K562 (cell line): Measurements from ENCODE around the gene DEPP1.

ENCODE experiments used
- BACH1 ChIP-seq: fragments of 200-800 bp; sonication (Bioruptor generic); IDR thresholded peaks from 2 replicates; pipeline ENCODE4 v1.6.1; 2016; ENCODE audit warnings: missing genetic modification characterization, missing compliant biosample characterization
- EP300 ChIP-seq: IDR thresholded peaks from 2 replicates; pipeline ENCODE4 v1.6.1; 2012; ENCODE audit warnings: low read length, improper control_type of control experiment
- FOS ChIP-seq: IDR thresholded peaks from 3 replicates; pipeline ENCODE4 v1.6.1; 2011; ENCODE audit not compliant: insufficient read length; ENCODE audit errors: extremely low read depth
- HCFC1 ChIP-seq: IDR thresholded peaks from 2 replicates; pipeline ENCODE4 v1.6.1; 2012; ENCODE audit warnings: low read depth, low read length, improper control_type of control experiment
- HDAC8 ChIP-seq: fragments of 450-650 bp; IDR thresholded peaks from 2 replicates; pipeline ENCODE4 v1.6.1; 2016; ENCODE audit warnings: mild to moderate bottlenecking, missing genetic modification characterization, moderate library complexity, missing compliant biosample characterization
- KAT7 ChIP-seq: sonication (generic); formaldehyde crosslinking; IDR thresholded peaks from 2 replicates; pipeline ENCODE4 v1.8.0; 2022; ENCODE audit warnings: missing genetic modification reagents, mild to moderate bottlenecking, borderline replicate concordance
- KDM1A ChIP-seq, 2 experiments: fragments of 450-650 bp; IDR thresholded peaks; 2 replicates each; pipeline ENCODE4 v1.6.1; 2016; ENCODE audit warnings: mild to moderate bottlenecking in 2 of 2
- RBBP5 ChIP-seq: fragments of 200-600 bp; sonication (generic); IDR thresholded peaks from 2 replicates; pipeline ENCODE4 v1.6.1; 2012; ENCODE audit warnings: borderline replicate concordance, mild to moderate bottlenecking, low read length, control low read depth, inconsistent platforms; ENCODE audit not compliant: insufficient read depth, poor library complexity, severe bottlenecking
- SMARCC2 ChIP-seq: fragments of 450-650 bp; IDR thresholded peaks from 2 replicates; pipeline ENCODE4 v1.6.1; 2017; ENCODE audit warnings: antibody characterized with exemption, moderate library complexity, mild to moderate bottlenecking, low read depth
- TFAM ChIP-seq: fragments of 250-450 bp; sonication (Bioruptor Pico); conservative IDR thresholded peaks from 2 replicates; pipeline ENCODE4 v1.5.0; 2021; ENCODE audit warnings: mild to moderate bottlenecking, moderate library complexity
- ZKSCAN1 ChIP-seq: fragments of 150-350 bp; IDR thresholded peaks from 2 replicates; pipeline ENCODE4 v1.6.1; 2016; ENCODE audit warnings: low read depth, low read length
- ZNF511 ChIP-seq: sonication (generic); formaldehyde crosslinking; IDR thresholded peaks from 2 replicates; pipeline ENCODE4 v1.8.0; 2022; ENCODE audit warnings: mild to moderate bottlenecking, missing genetic modification reagents
- ZNF592 ChIP-seq: fragments of 450-650 bp; IDR thresholded peaks from 2 replicates; pipeline ENCODE4 v1.6.1; 2017; ENCODE audit warnings: antibody characterized with exemption, mild to moderate bottlenecking
- TF ChIP-seq, protein P1 (sequence below): sonication (generic); formaldehyde crosslinking; IDR thresholded peaks from 2 replicates; pipeline ENCODE4 v1.8.0; 2022; ENCODE audit warnings: mild to moderate bottlenecking, low read depth, missing genetic modification reagents

DNA sequence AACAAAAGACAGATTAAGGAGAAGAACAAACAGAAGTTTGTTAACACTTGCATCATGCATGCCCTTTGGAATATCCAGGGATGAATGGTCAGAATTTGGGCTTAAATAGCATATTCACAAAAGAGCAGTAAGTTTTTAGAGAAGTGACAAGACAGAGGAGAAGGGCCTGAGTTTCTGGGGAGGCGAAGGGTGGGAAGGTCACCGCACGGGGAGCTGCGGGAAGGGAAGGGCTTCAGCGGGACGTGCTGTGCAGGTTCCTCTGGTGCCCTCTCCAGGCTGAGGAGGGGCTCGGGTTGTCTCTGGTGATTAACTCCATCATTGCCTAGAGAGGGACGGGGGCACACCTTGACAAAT is 11.7 kb upstream of the DEPP1 start:
- TF ChIP-seq RBBP5 (no peak), HDAC8 (tag) (no peak), TFAM (CRISPR knock-in tag) (no peak), HCFC1 (no peak), EP300 (no peak), KAT7 (CRISPR knock-in tag) (no peak), KDM1A (IDR thresholded peaks at IDR 0.05) (no peak), FOS (no peak), ZKSCAN1 (0 out of 2 replicates have a peak, but pooled peaks have one; percentile 33), SMARCC2 (no peak), ZNF511 (CRISPR knock-in tag) (no peak), BACH1 (tag) (no peak), ZNF592 (no peak)
- TF ChIP-seq, protein P1, sequence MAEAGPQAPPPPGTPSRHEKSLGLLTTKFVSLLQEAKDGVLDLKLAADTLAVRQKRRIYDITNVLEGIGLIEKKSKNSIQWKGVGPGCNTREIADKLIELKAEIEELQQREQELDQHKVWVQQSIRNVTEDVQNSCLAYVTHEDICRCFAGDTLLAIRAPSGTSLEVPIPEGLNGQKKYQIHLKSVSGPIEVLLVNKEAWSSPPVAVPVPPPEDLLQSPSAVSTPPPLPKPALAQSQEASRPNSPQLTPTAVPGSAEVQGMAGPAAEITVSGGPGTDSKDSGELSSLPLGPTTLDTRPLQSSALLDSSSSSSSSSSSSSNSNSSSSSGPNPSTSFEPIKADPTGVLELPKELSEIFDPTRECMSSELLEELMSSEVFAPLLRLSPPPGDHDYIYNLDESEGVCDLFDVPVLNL (CRISPR knock-in tag): no peak
